Stimulated activated CD8-positive, alpha-beta memory T cell treated with anti-CD3 and anti-CD28 coated beads, Interleukin-7, amount 100 ng/mL, for 1 hour (primary cell): ENCODE measurements around the gene NEO1.

ENCODE experiments used
- DNase-seq, 2 donors: peaks; one replicate each; pipeline ENCODE4 v3.0.0-alpha.2; 2020; ENCODE audit warnings: low read depth in 2 of 2

The NEO1 gene

DNA sequence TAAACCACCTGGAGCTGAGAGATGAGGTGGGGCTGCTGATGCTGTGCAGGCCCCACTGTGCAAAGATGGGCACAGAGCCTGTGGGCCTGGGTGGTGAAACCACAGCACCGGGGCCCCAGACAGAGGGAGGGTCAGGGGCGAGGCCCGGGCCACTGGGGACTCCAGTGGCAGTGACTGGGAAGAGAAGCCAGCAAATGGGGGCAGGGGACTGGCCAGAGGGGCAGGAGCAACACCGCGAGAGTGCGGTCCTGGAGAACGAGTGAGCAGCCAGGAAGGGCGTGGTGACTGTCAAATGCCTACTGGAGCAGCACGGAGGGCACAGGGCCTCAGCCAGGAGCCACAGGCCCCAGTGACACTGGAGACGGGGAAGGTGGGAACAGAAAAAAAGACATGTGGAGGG lies 276.7 kb downstream of the NEO1 start:
- DNase-seq: no peak

DNA sequence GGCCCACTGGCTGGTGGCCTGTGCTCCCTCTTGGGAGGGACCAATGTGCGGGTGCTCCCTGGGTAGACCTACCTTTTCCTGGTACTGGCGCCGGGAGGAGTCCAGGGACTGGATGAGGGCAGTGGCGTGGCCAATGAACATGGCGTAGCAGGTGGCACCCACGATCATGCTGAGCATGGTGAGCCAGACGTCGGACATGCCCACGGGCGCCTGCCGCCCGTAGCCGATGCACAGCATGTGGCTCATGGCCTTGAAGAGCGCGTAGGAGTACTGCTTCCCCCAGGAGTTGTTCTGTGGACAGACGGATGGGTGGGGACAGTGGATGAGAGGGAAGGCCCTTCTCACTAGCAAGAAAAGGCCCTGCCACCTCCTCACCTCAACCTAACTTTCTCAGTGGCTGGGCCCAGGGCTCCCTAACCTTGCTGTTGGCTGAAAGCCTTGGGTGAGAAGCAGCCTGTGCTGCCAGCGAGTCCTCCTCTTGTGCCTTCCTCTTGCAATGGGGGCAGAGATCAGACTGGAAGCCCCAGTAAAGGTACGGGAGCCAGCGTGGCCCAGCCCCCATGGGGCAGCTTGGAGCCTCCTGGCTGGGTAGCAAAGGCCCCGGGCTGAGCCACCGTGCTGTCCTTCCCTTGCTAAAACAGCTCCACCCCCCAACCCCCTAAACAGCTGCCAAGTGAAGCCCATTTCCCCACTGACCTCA lies 277.4 kb downstream of the NEO1 start:
- DNase-seq: no peak

DNA sequence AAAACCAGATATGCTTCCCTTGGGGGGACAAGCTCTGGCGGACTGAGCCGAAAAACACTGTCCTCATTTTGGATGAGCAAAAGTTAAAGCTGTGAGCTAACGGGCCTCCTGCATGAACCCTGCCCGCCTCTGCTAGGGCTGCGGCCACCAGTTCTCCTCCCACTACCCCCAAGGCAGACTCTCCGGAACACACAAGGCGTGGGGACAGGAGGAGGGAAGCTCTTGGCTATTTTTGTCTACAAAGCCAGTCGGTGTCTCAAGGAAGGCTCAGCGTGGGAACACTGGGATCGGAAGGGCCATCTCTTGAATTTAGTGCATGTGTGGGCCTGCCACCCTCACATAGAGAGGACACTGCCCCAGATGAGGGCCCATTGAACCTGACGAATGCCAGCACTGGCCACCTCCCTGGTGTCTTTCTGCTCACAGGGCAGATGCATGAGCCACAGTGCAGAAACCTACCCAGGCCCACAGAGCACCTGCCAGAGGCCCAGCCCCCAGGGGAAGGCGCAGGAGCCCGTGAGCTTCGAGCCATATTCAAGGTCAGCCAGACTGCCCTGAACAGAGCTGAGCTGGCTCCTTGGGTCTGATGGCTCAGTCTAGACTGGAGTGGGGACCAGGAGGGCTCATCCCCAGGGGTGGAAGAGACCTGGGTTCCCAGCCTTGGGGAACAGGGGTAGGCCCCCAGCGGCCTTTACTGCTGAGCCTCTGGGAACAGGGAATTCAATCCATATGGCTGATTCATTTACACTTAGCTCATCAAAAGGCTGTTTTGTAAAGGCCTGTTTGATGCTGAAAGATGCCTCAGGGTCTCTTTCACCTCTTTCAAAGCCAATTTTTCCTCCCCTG lies 278.2 kb downstream of the NEO1 start:
- no peak for DNase-seq

DNA sequence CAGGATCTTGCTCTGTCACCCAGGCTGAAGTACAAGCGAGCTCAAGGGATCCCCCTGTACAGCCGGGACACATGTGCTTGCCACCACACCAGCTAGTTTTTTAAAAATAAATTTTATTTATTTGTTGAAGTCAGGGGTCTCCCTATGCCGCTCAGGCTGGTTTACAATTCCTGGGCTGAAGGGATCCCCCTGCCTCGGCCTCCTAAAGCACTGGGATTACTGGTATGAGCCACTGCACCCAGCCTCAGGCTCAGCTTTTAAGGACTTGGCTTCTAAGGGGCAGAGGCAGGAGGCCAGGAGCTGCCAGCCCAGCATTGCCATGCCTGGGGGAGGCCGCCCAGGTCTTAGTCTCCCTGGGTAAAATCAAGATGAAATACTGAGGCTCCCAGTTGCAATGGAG lies 279.2 kb downstream of the NEO1 start:
- DNase-seq: no peak

DNA sequence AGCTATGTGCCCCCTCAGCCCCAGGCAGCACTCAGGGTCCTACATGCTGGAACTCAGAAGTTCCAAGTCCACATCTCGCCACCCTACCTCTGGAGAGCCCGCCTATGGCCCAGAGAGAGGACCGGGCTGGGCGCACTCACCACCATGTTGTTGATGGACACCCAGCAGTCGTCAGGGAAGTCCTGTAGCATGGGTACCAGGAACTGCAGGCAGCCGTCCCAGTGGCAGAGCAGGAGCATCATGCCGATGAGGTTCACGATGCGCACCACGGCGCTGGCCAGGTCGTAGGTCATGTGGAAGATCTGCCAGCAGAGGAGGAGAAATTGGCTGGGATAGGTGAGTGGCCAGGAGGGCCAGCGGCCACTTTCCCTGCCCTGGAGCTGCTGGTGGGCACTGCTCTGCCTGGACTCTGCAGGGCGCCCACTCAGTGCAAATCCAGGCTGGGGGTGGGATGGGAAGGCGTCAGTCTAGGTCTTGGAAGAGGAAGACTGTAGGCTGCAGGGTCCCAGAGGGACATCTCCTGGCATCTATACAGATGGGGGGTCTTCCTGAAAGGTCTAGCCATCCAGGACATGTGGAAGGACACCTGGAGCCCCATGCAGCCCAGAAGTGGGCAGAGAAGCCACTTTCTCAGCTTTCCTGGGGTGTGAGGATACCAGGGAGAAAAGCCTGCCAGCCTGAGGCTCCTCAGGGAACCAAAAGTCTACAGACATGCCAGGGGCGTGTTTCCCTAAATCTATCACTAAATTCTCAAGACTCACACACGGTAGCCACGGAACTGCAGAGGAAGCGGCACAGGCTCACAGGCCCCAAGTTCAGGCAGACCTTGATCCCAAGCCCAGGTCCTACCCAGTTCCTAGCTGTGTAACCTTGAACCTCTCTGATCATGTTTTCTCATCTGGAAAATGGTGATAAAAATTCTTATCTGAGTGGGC lies 280.0 kb downstream of the NEO1 start:
- DNase-seq: no peak

DNA sequence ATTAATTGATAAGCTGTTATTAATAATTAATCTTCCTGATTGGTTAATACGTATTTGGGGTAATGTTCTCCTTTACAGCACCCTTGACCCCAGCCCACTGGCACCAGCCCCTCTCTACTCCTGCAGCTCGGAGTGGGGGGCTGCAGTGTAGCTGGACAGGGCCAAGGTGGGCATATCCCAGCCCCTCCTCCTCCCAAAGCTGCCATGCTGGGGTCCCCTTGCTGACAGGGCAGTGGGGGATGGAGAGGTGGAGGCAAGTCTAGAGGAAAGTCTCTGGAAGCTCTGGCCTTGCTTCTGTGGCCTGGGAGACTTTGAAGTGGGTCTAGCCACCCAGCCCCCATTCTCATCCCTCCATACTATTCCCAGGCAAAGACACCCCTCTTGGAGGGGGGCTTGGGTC lies 280.7 kb downstream of the NEO1 start:
- DNase-seq: no peak

DNA sequence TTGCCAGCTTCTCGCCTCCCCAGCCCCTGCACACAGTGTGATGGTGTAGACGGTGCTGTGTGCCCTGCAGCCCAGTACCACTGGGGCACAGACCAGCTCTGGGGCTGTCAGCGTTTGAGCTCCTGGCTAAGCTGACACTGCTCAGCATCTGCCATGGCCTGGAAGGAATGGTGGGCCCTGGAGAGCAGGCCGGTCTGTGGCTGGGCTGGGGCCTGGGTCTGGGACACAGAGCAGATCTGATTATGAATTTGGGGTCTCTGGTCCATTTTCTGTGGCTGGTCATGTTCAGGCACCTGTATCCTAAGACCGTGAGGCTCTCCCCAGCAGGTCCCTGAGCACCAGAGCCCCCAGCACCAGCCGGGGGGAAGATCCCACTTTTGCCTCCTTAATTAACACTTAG lies 281.8 kb downstream of the NEO1 start:
- DNase-seq: no peak

DNA sequence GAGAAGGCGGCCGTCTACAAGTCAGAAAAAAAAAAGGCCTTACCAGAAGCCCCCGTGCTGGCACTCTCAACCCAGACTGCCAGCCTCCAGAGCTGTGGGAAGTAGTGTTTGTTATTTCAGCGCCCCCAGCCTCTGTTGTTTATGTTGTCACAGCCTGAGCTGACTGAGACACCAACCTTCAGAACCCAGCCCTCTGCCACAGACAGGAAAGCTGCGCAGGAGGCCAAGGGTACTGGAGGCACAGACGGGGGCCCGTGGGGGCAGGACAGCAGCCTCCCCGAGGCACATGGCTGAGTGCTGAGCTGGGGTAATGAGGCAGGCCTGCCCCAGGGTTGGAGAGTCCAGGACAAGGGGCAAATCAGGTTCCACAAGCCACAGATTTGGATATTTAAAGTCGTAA lies 282.8 kb downstream of the NEO1 start:
- DNase-seq: no peak

DNA sequence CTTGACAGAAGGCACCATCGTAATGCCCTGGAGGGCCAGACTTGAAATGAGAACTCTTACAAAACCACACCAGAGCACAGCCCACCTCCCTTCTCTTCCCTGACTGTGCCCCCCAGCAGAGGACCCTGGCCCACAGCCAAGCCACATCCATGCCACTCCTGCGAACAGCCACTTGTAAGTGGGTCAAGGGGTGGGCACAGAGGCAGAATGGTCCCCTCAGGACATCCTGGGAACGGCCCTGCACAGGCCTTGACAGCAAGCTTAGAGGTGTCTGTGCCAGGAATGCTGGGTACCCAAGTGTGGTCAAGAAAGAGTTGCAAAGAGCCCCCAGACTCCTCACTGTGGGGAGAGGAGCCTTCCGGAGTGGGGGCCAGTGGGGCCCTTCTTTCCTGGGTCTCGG lies 283.2 kb downstream of the NEO1 start:
- DNase-seq: no peak

DNA sequence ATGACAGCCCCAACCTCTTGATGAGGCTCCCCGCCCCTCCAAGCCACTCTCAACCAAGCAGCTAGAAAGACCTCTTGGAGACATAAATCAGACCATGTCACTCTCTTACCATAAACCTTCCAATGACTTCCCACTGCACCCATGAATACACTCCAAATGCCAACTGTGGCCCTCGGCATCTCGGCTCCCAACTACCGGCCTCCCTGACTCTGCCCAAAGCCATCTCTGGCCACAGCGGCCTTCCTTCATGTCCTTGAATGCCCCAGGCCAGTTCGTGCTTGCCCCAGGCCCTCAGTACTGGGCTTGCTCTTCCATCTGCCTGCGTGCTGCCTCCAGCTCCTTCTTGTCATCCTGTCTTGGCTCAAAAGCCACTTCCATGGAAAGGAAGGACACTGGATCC lies 284.5 kb downstream of the NEO1 start:
- DNase-seq: no peak

DNA sequence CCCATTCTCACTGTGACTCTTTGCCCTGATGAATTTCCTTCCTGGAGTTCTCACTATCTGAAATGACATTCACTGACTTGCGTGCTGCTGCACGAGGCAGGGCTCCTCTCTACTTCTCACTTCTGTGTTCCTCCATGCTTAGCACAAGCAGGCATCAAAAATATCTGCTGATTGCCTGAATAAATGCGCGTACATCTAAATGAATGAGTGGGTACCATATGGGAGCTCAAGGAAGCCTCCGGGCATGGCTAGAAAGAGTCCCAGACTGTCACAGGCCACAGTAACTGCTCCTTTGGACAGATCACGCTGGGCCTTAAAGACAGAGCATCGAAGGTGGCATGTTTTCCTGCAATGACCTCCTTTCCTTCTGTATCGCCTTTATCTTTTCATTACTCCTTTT lies 284.9 kb downstream of the NEO1 start:
- no peak for DNase-seq

DNA sequence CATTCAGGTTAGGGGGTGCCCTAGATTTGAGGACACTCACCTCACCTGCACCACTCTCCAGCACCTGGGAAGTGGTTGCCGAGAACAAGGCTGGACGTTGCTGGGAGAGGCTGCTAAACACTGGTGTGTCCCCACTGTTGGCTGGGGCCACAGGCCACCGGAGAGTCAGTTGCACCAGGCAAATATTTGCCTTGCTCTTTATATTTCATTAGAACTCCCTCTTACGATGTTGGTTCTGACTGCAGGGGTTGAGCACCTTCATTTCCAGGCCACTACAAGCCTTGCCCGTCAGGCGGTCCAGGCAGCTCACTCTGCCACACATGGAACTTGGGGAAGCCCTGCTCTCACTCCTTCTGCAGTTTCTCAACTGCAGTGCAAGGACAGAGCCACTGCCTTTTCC lies 285.8 kb downstream of the NEO1 start:
- DNase-seq: no peak

DNA sequence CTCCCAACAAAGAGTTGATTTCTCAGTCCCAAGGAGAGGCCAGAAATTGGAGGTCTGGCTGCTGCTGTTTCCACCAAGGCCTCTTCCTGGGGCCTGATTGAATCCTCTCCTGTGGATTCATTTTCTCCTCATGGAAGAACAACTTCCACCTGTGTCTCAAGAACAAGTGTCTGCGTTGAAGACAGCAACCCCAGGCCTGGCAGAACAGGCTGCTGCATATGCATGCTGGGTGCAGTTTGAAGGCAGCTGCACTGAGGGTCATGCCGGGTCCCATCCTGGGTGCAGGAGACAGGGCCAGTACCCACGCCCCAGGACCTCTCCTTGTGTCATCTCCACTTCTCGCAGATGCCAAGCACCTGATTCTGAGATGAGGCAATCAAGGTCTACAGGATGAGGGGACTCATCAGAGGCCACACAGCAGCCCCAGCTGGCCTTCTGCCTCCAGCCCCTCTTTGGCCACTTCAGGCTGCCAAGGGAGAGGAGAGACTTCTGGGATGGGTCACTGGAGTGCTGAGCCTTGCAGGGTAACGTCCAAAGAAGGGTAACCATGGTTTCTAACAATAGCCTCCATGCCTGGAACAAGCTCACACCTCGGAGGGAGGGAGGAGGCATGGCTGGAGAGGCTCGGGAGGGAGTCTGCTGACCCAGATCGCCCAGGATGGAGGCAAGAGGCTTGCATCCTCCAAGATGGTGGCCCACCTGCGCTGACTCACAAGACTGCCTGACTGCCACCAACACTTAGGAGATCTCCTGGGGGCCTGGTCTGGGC lies 286.5 kb downstream of the NEO1 start:
- no peak for DNase-seq

DNA sequence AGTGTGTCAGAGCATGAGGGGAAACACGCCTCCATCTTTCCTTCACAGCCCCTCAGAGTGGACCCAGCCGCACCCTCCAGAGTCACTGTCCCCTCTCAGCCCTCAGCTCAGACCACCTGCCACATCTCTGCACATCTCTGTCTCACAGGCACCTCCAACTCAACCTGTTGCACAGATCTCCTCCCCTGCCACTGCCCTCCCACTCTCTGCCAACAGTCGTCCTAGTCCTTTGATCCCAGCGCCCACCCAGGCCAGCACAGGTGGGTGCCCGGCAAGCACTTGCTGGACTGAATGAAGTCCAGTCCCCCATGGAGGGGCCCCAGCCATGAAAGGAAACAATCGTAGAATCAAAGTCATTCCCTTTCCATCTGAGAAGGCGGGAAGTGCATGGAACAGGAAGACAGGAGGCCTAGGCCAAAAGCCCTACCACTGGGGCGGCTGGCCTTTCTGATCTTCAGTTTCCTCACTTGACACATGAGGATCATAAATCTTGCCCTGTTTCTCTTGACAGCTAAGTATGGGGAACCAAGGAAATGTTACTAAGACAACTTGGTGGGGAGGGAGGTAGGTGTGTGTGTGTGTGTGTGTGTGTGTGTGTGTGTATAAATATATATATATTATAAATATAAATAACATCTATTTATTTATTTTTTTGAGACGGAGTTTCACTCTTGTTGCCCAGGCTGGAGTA lies 288.4 kb downstream of the NEO1 start:
- DNase-seq: no peak

DNA sequence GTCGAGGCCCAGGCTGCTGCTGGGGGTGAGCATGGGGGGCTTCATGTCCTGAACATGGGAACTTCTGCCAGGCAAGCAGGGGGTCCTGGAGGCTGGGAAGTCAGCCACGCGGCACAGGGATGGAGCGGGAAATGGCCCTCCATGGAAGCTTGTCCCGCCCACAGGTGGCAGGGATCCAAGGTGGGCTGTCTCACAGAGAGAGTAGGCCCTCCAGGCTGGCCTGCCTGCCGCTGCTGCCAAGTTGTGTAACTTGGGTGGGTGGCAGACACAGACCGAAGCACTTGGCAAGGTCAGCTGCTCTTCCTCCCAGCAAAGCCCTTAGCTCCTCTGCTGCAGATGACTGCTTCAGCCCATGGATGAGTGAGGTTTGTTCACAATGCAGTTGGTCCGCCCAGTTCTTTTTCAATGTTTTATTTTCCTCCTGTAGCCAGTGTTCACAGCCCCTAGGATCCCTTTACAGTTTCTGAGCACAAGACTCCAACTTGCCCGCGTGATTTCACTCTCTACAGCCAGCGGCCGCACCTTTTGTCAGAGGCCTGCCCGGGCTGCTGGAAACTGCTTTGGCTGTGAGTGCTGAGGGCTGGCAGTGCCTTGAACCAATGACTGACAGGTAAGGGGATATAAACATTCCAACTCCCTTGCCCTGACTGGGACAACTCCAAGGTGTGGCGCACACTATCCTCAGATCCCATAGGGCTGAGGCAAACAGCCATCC lies 289.8 kb downstream of the NEO1 start:
- DNase-seq: no peak

DNA sequence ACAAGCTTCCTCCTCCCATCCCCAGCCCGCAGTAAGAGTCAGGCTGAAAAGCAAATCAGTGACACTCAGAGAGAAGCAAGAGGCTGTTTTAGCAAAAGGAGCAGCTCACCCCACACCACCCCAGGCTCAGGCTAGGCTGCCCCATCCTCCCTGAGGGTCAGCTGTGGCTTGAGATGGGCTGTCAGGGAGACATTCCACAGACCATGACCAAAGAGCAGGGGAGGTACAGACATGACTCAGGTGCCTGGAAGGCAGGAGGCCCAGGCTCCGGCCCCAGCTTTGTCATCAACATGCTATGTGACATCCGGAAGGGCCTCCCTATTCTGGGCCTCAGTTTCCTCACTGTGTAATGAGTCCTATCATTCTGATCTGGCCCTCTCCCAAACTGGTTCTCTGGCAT lies 291.8 kb downstream of the NEO1 start:
- DNase-seq: no peak

DNA sequence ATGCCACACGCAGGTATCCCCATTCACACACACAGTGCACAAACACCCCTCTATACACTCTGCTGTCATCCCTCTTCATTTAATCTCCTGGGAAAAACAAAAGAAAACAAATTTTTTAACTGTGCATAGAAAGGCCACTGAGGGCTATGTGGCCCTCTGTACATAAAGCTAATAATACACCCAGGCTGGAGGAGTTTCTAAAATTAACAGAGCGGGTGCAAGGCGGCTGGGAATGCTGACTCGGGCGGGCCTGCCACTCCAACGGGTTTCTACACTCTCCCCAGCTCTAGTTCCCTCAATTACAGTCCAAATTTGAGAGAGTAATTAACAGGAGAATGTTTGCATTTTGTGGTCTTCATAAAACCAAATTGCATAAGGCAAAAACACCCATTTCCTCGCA lies 293.4 kb downstream of the NEO1 start:
- no peak for DNase-seq

DNA sequence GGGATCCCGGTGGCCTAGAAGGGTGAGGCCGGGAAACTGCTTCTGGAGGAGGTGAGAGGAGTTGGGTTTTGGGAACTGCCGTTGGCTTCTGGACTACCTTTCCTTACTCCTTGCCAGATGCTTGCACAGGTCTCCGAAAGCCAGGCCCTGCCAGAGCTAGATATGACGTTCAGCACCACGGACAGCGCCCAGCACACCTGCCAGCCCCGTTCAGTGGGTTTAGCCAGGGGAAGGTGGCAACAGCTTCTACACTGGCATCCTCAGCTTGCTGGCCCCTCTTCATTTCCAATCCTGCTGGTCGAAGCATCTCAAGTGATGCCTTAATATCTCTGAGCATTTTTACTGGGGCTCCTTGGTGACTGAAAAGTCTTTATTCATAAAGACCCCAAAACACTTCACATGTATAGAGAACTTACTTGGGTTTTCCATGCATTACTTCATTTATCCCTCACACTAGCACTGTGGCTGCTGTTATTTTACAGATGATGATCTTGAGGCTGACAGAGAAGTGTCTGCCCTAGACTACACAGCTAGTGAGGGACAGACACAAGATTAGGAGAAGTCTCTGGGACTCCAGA lies 294.6 kb downstream of the NEO1 start:
- DNase-seq: peak; percentile 13 to 40

DNA sequence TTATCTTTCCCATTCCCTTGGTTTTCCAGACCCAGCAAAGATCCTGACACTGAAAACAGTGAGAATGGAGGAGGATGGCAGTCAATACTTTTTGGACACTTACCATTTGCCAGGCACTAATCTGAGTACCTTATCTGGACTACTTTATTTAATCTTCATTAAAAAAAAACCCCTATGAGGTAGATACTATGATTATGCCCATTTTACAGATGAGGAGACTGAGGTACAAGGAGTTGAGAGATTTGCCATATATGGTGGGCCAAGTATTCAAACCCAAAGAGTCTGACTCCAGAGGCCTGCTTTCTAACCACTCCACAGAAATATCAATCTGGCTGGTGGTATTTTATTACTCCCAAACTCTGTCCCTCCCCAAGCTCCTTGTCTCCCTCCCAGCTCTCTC lies 296.9 kb downstream of the NEO1 start:
- no peak for DNase-seq

DNA sequence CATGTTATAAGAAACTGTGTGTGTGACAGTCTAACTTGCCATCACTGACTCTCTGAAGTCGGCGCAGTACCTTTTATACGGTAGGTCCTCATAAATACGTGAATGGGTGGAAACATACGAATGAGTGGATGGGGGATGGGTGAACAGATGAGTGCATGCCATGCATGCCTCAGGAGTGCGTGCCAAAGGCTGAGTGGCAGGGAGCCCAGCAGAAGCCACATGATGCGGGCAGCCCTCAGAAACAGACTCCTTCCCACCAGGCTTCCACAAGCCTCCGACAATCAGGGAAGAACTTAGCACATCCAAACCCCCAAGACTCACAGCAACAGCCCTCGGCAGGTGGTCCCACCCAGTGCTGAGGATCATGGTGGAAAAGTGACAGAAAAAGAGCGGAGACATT lies 299.8 kb downstream of the NEO1 start:
- DNase-seq: no peak
